Ishikawa (cell line): ENCODE results near the gene PON3.

ENCODE experiments used
- CEBPB ChIP-seq: IDR thresholded peaks from 2 replicates; pipeline ENCODE4 v1.6.1; 2012
- CREB1 ChIP-seq: IDR thresholded peaks from 2 replicates; pipeline ENCODE4 v1.6.1; 2012; ENCODE audit warnings: low read depth
- EGR1 ChIP-seq: IDR thresholded peaks from 2 replicates; pipeline ENCODE4 v1.6.1; 2012
- EP300 ChIP-seq: IDR thresholded peaks from 2 replicates; pipeline ENCODE4 v1.6.1; 2012; ENCODE audit warnings: borderline replicate concordance
- FOXM1 ChIP-seq: IDR thresholded peaks from 2 replicates; pipeline ENCODE4 v1.6.1; 2012; ENCODE audit warnings: low read depth, borderline replicate concordance
- MAX ChIP-seq: IDR thresholded peaks from 2 replicates; pipeline ENCODE4 v1.6.1; 2012
- NFIC ChIP-seq: IDR thresholded peaks from 2 replicates; pipeline ENCODE4 v1.6.1; 2012
- RAD21 ChIP-seq: IDR thresholded peaks from 2 replicates; pipeline ENCODE4 v1.6.1; 2012; ENCODE audit warnings: low read depth
- TAF1 ChIP-seq: IDR thresholded peaks from 2 replicates; pipeline ENCODE4 v1.6.1; 2012; ENCODE audit warnings: low read depth, mild to moderate bottlenecking
- TCF12 ChIP-seq: IDR thresholded peaks from 2 replicates; pipeline ENCODE4 v1.6.1; 2012; ENCODE audit warnings: low read depth
- TEAD4 ChIP-seq: IDR thresholded peaks from 2 replicates; pipeline ENCODE4 v1.6.1; 2012
- YY1 ChIP-seq: IDR thresholded peaks from 2 replicates; pipeline ENCODE4 v1.6.1; 2012; ENCODE audit warnings: low read depth
- ZBTB7A ChIP-seq: IDR thresholded peaks from 2 replicates; pipeline ENCODE4 v1.6.1; 2012; ENCODE audit warnings: low read depth
- TF ChIP-seq, protein P1 (sequence below): IDR thresholded peaks from 2 replicates; pipeline ENCODE4 v1.6.1; 2012; ENCODE audit warnings: low read depth, mild to moderate bottlenecking
- TF ChIP-seq, protein P2 (sequence below): IDR thresholded peaks from 2 replicates; pipeline ENCODE4 v1.6.1; 2012

PON3 gene

GRCh38 chr7:95421000-95421846 lies 25.0 kb upstream of the PON3 start:
- TF ChIP-seq FOXM1 (no peak), CEBPB (no peak), CREB1 (no peak), ZBTB7A (no peak)

- TF ChIP-seq, protein P1, sequence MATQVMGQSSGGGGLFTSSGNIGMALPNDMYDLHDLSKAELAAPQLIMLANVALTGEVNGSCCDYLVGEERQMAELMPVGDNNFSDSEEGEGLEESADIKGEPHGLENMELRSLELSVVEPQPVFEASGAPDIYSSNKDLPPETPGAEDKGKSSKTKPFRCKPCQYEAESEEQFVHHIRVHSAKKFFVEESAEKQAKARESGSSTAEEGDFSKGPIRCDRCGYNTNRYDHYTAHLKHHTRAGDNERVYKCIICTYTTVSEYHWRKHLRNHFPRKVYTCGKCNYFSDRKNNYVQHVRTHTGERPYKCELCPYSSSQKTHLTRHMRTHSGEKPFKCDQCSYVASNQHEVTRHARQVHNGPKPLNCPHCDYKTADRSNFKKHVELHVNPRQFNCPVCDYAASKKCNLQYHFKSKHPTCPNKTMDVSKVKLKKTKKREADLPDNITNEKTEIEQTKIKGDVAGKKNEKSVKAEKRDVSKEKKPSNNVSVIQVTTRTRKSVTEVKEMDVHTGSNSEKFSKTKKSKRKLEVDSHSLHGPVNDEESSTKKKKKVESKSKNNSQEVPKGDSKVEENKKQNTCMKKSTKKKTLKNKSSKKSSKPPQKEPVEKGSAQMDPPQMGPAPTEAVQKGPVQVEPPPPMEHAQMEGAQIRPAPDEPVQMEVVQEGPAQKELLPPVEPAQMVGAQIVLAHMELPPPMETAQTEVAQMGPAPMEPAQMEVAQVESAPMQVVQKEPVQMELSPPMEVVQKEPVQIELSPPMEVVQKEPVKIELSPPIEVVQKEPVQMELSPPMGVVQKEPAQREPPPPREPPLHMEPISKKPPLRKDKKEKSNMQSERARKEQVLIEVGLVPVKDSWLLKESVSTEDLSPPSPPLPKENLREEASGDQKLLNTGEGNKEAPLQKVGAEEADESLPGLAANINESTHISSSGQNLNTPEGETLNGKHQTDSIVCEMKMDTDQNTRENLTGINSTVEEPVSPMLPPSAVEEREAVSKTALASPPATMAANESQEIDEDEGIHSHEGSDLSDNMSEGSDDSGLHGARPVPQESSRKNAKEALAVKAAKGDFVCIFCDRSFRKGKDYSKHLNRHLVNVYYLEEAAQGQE = no peak
- TF ChIP-seq ZBTB7A (no peak), EP300 (no peak), TCF12 (no peak), YY1 (no peak), TAF1 (no peak), RAD21 (no peak), EGR1 (no peak)
- TF ChIP-seq, protein P2, sequence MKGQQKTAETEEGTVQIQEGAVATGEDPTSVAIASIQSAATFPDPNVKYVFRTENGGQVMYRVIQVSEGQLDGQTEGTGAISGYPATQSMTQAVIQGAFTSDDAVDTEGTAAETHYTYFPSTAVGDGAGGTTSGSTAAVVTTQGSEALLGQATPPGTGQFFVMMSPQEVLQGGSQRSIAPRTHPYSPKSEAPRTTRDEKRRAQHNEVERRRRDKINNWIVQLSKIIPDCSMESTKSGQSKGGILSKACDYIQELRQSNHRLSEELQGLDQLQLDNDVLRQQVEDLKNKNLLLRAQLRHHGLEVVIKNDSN = no peak
Observed at GRCh38 chr7:95412075-95412474, 15.9 kb upstream of the PON3 start.

- no peak for TF ChIP-seq TCF12
- no peak for TF ChIP-seq EP300
Observed at GRCh38 chr7:95411666-95412065, 15.5 kb upstream of the PON3 start.

DNA sequence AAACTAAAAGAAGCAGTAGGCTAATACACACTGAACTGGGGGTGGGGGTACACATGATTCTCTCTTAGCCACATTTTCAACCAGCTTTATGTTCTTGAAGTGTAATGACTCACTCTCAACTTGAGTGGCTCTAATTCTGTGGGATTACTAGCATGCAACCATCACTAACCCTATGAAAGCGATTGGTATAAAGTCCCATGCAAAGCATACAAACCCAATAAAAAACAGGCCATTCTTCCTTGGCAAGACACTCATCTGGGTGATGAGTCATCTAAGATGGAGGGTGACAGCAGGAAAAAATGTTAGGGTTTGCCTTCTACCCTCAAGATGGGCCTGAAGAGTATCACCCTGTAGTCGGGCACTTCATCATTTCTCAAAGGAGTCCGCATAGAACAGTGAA lies 14.9 kb upstream of the PON3 start:
- no peak for TF ChIP-seq CEBPB
- TF ChIP-seq ZBTB7A = no peak
- TF ChIP-seq TEAD4 = no peak
- TF ChIP-seq EGR1 = no peak
- TF ChIP-seq YY1 = no peak
- no peak for TF ChIP-seq RAD21
- TF ChIP-seq TAF1 = no peak
- TF ChIP-seq, protein P2 = no peak
- TF ChIP-seq TCF12 = no peak
- no peak for TF ChIP-seq FOXM1
- TF ChIP-seq NFIC = no peak
- no peak for TF ChIP-seq CREB1
- TF ChIP-seq, protein P1 = no peak
- TF ChIP-seq MAX = no peak

DNA sequence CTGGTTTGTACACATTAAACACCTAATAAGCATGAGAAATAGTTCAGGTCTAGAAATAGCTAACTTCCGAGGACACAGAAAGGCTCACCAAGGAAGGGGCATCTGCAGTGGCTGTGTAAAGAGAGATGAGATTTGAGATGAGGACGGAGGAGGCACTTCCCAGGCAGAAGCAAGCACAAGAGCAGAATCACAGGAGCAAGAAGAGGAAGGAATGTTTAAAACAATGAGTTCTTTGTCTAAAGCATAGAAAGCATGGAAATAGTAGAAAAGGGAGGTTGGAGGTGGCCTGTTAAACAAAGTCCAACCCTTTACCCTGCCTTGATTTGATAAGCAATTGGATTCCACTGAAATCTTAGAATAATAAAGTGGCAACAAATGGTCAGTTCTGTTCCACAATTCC lies 11.6 kb upstream of the PON3 start:
- TF ChIP-seq, protein P2 = no peak
- TF ChIP-seq CREB1 (no peak), EP300 (no peak), NFIC (no peak), YY1 (no peak), RAD21 (no peak), MAX (no peak), TCF12 (no peak), TEAD4 (no peak), EGR1 (no peak), CEBPB (no peak), ZBTB7A (no peak), FOXM1 (no peak), TAF1 (no peak)
- TF ChIP-seq, protein P1 = no peak
